ENCODE measurements around the gene CLPX.

CLPX gene

GRCh38 chr15:65210770-65211481 lies 25.8 kb upstream of the CLPX start, which contains the start of gene CILP:
Gene CILP, minus strand, starts transcription at chr15:65211473. Its CDS starts 1,718 bp downstream, at chr15:65209755.
- TF ChIP-seq POLR2AphosphoS5 (IDR thresholded peaks at IDR 0.05; ENCODE audit: low read depth, low read length) (no peak), REST (IDR thresholded peaks at IDR 0.05; ENCODE audit: insufficient read depth in 1 of 2, low read depth in 2 of 2, low read length in 2 of 2) (no peak), SIN3A (IDR thresholded peaks at IDR 0.05; ENCODE audit: borderline replicate concordance, insufficient read depth, low read length) (no peak), TAF1 (IDR thresholded peaks at IDR 0.05; ENCODE audit: borderline replicate concordance, insufficient read depth, low read length) (no peak), FOXP2 (optimal IDR thresholded peaks at IDR 0.05; ENCODE audit: borderline replicate concordance, extremely low read depth, extremely low read length, insufficient read depth) (no peak)

- TF ChIP-seq FOXP2 (optimal IDR thresholded peaks at IDR 0.05; ENCODE audit: borderline replicate concordance, extremely low read depth, extremely low read length, insufficient read depth) (no peak), TAF1 (IDR thresholded peaks at IDR 0.05; ENCODE audit: borderline replicate concordance, insufficient read depth, low read length) (no peak), SIN3A (IDR thresholded peaks at IDR 0.05; ENCODE audit: borderline replicate concordance, insufficient read depth, low read length) (no peak), POLR2AphosphoS5 (IDR thresholded peaks at IDR 0.05; ENCODE audit: low read depth, low read length) (no peak), REST (IDR thresholded peaks at IDR 0.05; ENCODE audit: insufficient read depth in 1 of 2, low read depth in 2 of 2, low read length in 2 of 2) (no peak)
These were observed 24.8 kb upstream of the CLPX start for GRCh38 chr15:65209701-65210643.

- no peak for TF ChIP-seq POLR2AphosphoS5 (IDR thresholded peaks at IDR 0.05; ENCODE audit: low read depth, low read length)
- TF ChIP-seq FOXP2 (optimal IDR thresholded peaks at IDR 0.05; ENCODE audit: borderline replicate concordance, extremely low read depth, extremely low read length, insufficient read depth) = no peak
- TF ChIP-seq SIN3A (IDR thresholded peaks at IDR 0.05; ENCODE audit: borderline replicate concordance, insufficient read depth, low read length) = no peak
- TF ChIP-seq REST (IDR thresholded peaks at IDR 0.05; ENCODE audit: insufficient read depth in 1 of 2, low read depth in 2 of 2, low read length in 2 of 2) = no peak
- no peak for TF ChIP-seq TAF1 (IDR thresholded peaks at IDR 0.05; ENCODE audit: borderline replicate concordance, insufficient read depth, low read length)
These were observed 23.5 kb upstream of the CLPX start for GRCh38 chr15:65208647-65209046.

- no peak for TF ChIP-seq REST (IDR thresholded peaks at IDR 0.05; ENCODE audit: insufficient read depth in 1 of 2, low read depth in 2 of 2, low read length in 2 of 2)
- TF ChIP-seq FOXP2 (optimal IDR thresholded peaks at IDR 0.05; ENCODE audit: borderline replicate concordance, extremely low read depth, extremely low read length, insufficient read depth) = no peak
- TF ChIP-seq POLR2AphosphoS5 (IDR thresholded peaks at IDR 0.05; ENCODE audit: low read depth, low read length) = no peak
- TF ChIP-seq TAF1 (IDR thresholded peaks at IDR 0.05; ENCODE audit: borderline replicate concordance, insufficient read depth, low read length) = no peak
These were observed 22.2 kb upstream of the CLPX start for GRCh38 chr15:65207280-65207840.

All from PFSK-1 (cell line).